ENCODE data around the gene RBM22.
"Not testable (repeated sequence)": the region's sequence is repeated elsewhere in the genome, so short reads cannot be mapped to it uniquely, and the experiment has no call there.

Gene RBM22

DNA sequence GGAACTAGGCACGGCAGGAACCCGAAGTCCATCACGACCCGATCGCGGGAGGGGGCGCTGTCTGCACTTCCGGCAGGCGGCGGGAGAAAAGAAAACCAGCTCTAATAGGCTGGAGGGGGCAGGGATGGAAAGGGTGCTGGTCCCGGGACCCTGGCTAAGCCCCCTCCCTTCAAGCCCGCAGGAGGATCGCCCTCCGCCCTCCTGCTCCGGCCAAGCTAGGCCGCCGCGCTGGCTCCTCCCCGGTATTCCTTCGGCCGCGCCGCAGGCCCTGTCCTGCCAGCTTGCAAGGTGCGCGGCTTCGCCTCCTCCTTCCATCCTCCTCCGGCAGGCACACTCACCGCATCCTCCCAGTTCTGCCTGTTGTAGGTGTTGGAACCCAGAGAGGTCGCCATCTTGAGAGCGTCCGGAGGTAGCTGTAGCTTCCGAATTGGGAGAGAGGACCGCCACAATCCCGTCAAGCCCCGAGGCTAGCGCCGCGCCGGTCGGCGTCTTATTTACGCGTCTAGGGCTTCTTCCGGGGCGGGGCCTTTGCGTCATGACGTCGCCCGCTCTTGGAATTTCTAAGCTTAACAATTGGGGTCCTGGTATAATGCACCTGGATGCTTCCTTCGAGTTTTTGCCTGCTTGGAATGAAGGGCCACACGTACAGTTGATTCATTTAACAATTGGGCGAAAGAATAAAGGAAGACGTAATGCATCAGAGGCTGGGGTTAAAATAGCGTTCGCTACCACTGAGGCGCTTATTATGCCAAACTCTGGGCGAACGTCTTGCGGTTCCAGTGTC, at the start of gene RBM22:
RBM22 (minus strand) TSS at position 469 of the 784 bp plus-strand sequence; CDS start at position 392, 77 bp downstream.
- DNase-seq, result peak; percentile 55 to 96 (median 86)

DNA sequence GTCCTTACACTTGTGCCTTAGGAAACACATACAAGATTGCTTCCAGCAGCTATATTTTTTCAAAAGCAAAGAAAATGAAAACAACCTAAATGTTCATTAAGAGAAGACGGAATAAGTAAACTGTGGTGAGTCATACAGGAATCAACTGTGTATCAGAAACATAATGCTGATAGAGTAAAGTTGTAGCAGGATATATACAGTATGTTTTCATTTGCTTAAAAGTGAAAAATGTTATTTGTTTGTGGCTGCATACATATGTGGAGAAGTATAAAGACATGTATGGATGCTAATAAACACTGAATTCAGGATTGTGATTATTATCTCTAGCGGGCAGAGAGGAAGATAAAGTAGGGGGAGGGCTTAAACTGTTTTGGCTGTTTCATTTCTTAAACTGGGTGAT, 49.6 kb upstream of the RBM22 start:
- no peak for DNase-seq

- not testable (repeated sequence) for DNase-seq
Measured at GRCh38 chr5:150743142-150743488, 42.3 kb upstream of the RBM22 start.

DNA sequence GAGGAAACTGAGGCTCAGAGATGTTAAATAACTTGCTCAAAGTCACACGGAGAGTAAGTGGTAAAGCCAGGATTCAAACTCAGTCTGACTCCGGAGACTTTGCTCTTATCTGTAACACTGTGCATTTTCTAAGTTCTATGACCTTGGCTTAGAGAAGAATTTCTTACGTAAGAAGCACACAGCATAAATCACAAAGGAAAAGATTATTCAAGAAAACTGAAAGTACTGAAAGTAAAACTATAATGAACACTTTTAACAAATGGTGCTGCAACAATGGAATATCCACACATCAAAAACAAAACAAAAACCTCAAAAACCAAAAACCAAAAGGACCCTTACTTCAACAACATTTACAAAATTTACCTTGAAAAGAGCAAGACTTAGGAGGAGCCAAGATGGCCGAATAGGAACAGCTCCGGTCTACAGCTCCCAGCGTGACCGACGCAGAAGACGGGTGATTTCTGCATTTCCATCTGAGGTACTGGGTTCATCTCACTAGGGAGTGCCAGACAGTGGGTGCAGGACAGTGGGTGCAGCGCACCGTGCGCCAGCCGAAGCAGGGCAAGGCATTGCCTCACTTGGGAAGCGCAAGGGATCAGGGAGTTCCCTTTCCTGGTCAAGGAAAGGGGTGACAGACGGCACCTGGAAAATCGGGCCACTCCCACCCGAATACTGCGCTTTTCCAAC, 41.7 kb upstream of the RBM22 start:
- not testable (repeated sequence) for DNase-seq

DNA sequence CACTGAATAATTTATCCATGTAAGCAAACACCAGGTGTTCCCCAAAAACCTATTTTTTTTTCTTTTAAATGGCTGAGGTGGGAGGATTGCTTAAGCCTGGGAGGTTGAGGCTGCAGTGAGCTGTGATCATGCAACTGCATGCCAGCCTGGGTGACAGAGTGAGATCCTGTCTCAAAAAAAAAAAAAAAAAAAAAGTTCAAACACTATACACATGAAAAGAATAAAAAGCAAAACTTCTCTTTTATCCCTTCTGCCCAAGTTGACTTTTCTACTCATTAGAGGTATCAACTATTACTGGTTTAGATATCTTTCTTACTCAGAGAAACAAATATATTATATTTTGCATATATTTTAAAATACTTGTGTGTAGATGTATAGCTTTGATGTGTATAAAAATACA, 40.1 kb upstream of the RBM22 start:
- DNase-seq, result no peak

GRCh38 chr5:150738862-150739261, 38.0 kb upstream of the RBM22 start:
- DNase-seq, result no peak

GRCh38 chr5:150734579-150735384, 33.9 kb upstream of the RBM22 start:
- DNase-seq, result peak in 8 of 56 donors; percentile 6 to 39 (median 18)

- peak in 2 of 56 donors; percentile 14 to 22 for DNase-seq
Measured at GRCh38 chr5:150731669-150732242, 30.9 kb upstream of the RBM22 start.

- DNase-seq, result no peak
Measured at GRCh38 chr5:150729859-150730258, 29.0 kb upstream of the RBM22 start.

DNA sequence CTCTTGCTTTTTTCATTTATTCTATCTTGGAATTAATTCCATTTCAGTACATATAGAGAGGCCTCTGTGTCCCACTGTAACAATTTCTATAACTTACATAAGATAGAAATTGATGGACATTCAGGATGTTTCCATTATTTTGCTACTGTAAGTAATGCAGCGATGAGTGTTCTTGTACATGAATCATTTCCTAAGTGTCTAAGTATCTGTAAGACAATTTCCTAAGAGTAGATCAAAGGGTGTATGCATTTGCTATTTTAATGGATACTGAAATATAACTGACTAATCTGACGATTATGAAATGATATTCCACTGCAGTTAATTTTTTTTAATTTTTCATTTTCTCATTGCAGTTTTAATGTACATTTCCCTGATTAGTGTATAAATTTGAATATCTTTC, 23.0 kb upstream of the RBM22 start:
- no peak for DNase-seq

GRCh38 chr5:150710165-150710564, 9.3 kb upstream of the RBM22 start:
- no peak for DNase-seq

DNA sequence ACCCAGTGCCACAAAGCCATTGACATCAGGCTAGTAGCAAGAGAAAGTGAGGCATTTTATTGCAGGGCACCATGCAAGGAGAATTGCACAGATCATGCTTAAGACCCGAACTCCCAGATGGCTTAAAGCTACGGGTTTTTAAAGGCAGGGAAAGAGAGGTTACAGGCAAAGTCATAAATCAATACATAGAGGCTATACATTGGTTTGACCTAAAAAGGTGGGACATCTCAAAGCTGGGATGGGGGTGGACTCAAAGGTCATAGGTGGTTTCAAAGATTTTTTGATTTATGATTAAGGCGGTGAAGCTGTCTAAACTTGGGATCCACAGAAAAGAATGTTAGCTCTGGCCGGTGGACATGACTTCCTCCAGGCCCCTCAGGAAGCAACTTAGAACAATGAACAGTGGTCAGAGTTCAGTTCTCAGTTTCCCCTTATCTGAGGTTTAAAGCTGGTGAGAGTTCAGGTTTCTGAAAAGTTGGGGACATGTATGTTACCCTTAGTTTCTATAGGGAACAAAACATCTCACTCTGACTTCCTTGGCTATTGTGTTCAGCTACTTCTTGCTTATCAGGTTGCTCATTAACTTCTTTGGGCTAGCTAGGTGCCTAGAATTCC, 6.0 kb upstream of the RBM22 start:
- no peak for DNase-seq

- no peak for DNase-seq
Measured at GRCh38 chr5:150703762-150704161, 2.9 kb upstream of the RBM22 start.

GRCh38 chr5:150700246-150700593, 642 bp downstream of the RBM22 start:
- DNase-seq, result no peak

DNA sequence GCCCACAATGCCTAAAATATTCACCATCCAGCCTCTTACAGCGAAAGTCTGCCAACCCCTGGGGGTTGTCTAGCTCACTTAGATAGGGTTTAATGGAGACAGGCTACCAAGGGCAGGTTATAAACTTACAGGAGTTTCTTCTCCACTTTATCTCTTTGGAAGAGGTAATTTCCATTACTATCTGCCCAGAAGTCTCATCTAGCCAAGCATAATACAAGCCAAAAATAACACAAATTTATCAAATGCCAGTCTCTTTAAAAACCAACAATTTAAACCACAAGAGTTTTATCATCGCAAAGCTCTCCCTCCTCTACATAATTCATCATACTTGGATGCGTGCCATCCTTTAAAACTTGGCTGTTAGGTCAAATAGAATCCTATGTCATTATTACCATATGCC, 6.2 kb downstream of the RBM22 start:
- DNase-seq, result no peak

DNA sequence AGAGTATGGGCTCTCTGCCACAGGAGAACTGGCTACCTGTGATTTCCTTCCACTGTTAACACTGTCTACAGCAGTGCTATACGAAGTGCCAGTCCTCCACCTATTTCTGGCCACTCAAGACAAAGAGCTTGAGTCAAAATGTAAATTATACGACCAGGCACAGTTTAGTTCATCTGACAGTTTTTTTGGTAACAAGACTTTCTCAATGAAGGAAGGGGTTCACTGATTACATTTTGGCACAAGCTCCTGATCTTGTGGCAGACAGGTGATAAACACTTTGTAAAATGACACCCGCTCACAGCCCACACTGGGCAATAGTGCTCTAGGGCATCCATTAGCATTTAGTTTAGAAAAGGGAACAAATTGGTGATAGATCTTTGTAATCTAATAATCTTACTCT, 8.6 kb downstream of the RBM22 start:
- no peak for DNase-seq

GRCh38 chr5:150690760-150691159, 10.1 kb downstream of the RBM22 start:
- no peak for DNase-seq

- no peak for DNase-seq
Measured at GRCh38 chr5:150689120-150689519, 11.7 kb downstream of the RBM22 start.

GRCh38 chr5:150676578-150676977, 24.3 kb downstream of the RBM22 start:
- no peak for DNase-seq

GRCh38 chr5:150675069-150675468, 25.8 kb downstream of the RBM22 start:
- no peak for DNase-seq

DNA sequence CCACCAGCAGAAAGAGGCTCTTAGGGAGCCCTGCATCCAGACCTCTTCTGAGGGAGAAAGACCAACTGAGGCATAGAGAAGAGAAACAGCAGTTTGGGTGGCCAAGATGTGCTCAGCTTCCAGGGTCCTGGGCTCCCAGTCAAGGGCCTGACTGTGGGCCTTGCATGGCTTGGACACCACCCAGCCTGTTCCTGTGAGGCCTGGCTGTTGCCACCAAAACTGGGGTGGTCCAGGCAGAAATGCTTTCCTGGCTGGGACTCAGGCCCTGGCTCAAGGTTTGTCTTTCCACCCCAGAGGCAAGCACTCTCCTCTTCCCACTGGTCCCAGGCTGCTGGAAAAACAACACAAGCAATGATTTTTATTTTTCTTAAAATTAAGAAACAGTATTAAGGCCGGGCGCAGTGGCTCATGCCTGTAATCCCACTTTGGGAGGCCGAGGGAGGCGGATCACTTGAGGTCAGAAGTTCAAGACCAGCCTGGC, 26.5 kb downstream of the RBM22 start:
- DNase-seq, result peak in 5 of 56 donors; percentile 14 to 38 (median 21)
